HL-60 (cell line): Measurements from ENCODE around the gene BTBD6.

Experiments used
- GABPA ChIP-seq: IDR thresholded peaks from 2 replicates; pipeline ENCODE4 v1.6.1; 2012; ENCODE audit warnings: low read depth
- POLR2AphosphoS5 ChIP-seq: IDR thresholded peaks from 2 replicates; pipeline ENCODE4 v1.6.1; 2012; ENCODE audit warnings: low read depth
- REST ChIP-seq: IDR thresholded peaks from 2 replicates; pipeline ENCODE4 v1.6.1; 2012; ENCODE audit warnings: low read depth; ENCODE audit not compliant: insufficient replicate concordance
- SPI1 ChIP-seq: IDR thresholded peaks from 2 replicates; pipeline ENCODE4 v1.6.1; 2012; ENCODE audit warnings: low read depth, mild to moderate bottlenecking, borderline replicate concordance
- TF ChIP-seq, protein P1 (sequence below): IDR thresholded peaks from one replicate; pipeline ENCODE4 v1.5.1; 2011; ENCODE audit warnings: low read length, control low read depth, inconsistent platforms; ENCODE audit not compliant: insufficient read depth

- no peak for TF ChIP-seq GABPA
- TF ChIP-seq, protein P1, sequence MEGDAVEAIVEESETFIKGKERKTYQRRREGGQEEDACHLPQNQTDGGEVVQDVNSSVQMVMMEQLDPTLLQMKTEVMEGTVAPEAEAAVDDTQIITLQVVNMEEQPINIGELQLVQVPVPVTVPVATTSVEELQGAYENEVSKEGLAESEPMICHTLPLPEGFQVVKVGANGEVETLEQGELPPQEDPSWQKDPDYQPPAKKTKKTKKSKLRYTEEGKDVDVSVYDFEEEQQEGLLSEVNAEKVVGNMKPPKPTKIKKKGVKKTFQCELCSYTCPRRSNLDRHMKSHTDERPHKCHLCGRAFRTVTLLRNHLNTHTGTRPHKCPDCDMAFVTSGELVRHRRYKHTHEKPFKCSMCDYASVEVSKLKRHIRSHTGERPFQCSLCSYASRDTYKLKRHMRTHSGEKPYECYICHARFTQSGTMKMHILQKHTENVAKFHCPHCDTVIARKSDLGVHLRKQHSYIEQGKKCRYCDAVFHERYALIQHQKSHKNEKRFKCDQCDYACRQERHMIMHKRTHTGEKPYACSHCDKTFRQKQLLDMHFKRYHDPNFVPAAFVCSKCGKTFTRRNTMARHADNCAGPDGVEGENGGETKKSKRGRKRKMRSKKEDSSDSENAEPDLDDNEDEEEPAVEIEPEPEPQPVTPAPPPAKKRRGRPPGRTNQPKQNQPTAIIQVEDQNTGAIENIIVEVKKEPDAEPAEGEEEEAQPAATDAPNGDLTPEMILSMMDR: no peak
- TF ChIP-seq REST: no peak
- TF ChIP-seq POLR2AphosphoS5: no peak
- no peak for TF ChIP-seq SPI1
Observed at GRCh38 chr14:105218611-105219010, 29.7 kb upstream of the BTBD6 start.
